Activated CD4-positive, alpha-beta T cell treated with anti-CD3 and anti-CD28 coated beads, Interleukin-2, amount 10 ng/mL, durations not matched to agents 24 days and 14 days (primary cell): ENCODE measurements around the gene GALNT2. TPM values are rescaled to one million over a fixed set of nuclear protein-coding genes. Genes with fewer than 3 reads are reported as not detected.

Experiments
- DNase-seq: peaks from one replicate; pipeline ENCODE4 v3.0.0; 2022
- H3K27ac Mint-ChIP-seq: one replicate; pipeline ENCODE4 v1.8.0; 2022; ENCODE audit warnings: mild to moderate bottlenecking, mixed read lengths
- H3K27me3 Mint-ChIP-seq: one replicate; pipeline ENCODE4 v1.8.0; 2022; ENCODE audit warnings: mixed read lengths
- H3K36me3 Mint-ChIP-seq: one replicate; pipeline ENCODE4 v1.8.0; 2022; ENCODE audit warnings: low read depth, mild to moderate bottlenecking, mixed read lengths
- H3K4me1 Mint-ChIP-seq: one replicate; pipeline ENCODE4 v1.8.0; 2021; ENCODE audit warnings: mixed read lengths
- H3K4me3 Mint-ChIP-seq: one replicate; pipeline ENCODE4 v1.8.0; 2022; ENCODE audit warnings: mild to moderate bottlenecking, moderate library complexity, mixed read lengths
- H3K9me3 Mint-ChIP-seq: one replicate; pipeline ENCODE4 v1.8.0; 2021; ENCODE audit warnings: mixed read lengths
- intact Hi-C: fragments of 100-400 bp; cut with micrococcal nuclease; formaldehyde crosslinking; loops from one replicate; pipeline ENCODE4 v1.15.1; 2023
- total RNA-seq: library from RNA; stranded (reverse); gene quantifications from 2 replicates; pipeline ENCODE4 v1.2.3, GENCODE V29; 2022

The GALNT2 gene
- total RNA-seq: 68.5 and 72.4 TPM in 2 replicates

DNA sequence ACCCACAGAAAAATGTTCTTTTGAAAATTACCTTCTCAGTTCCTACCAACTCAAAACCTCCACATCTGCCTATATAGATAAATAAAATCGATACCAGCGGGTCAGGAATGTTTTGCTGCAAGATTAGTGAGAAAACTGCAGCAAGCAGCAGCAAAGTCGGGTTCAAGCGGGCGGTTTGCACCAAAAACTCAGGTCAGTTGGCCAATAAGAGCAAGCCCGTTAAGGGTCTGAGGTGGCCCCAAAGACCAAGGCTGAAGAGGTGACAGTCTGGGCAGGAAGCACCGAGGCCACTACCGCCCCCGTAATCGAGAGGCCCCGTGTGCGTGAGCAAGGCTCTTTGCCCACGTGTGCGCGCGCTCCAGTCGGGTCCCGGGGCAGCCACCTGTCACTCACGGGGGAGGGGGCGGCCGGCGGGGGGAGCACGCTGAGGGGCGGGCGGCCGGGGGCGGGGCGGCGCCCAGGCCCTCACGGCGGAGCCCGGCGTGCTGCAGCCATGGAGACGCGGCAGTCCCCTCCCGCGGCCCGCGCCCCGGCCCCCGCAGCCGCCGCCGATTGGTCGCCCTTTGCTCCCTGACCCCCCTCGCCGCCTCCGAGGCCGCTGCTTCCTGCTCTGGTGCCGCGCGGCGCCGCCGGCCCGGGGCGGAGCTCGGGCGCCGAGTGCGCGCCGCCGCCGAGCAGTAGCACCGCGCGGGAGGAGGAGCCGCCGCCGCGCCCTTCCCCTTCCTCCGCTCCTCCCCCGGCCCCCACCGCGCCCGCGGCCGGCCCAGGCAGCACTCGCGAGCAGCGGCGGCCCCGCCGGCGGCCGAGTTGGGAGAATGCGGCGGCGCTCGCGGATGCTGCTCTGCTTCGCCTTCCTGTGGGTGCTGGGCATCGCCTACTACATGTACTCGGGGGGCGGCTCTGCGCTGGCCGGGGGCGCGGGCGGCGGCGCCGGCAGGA is at the start of gene GALNT2:
GALNT2 (plus strand) TSS at position 773 of the 939 bp plus-strand sequence; CDS start at position 816, 43 bp downstream.
- peak; percentile 97 for DNase-seq
- H3K27me3 Mint-ChIP-seq: peaks cover 4% of the 10 kb centered on the region

DNA sequence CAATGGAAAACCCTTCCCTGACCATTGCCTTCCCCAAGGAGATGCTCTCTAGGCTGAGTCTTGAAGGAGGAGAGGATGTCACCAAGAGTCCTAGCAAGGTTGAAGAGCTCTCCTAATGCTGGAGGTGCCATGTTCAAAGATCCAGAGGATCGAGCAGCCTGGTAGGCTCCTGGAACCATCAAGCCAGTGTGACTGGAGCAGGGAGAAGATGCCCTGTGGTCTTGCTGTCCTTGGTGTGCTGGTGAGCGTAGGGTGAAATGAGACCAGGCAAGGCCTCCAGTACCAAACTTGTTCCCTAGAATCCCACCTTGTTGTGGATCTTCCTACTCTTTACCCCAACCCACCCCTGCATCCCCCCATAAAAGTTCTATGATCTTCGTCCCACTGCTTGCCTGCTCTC is 46.6 kb upstream of the GALNT2 start:
- Mint-ChIP-seq H3K4me1 (no peaks in the 10 kb centered on the region), H3K9me3 (peaks cover 5% of the 10 kb centered on the region), H3K27me3 (peaks cover 10% of the 10 kb centered on the region), H3K36me3 (no peaks in the 10 kb centered on the region), H3K27ac (no peak overlapping the region), H3K4me3 (no peak overlapping the region)
- no peak for DNase-seq
- intact Hi-C loops: no loop called here

More for the DNA sequence above, at the start of gene GALNT2:
- Mint-ChIP-seq H3K9me3 (peaks cover 9% of the 10 kb centered on the region), H3K36me3 (no peaks in the 10 kb centered on the region), H3K27ac (peak within 1 kb of the TSS; percentile 95), H3K4me3 (peak within 1 kb of the TSS; percentile 94), H3K4me1 (peaks cover 37% of the 10 kb centered on the region)
- intact Hi-C loops: loop anchor here (1.0 to 5.0 kb wide), 8 partner anchors 44 to 576 kb away; partner anchors contain the start of genes ABCB10, COG2, TAF5L and URB2

DNA sequence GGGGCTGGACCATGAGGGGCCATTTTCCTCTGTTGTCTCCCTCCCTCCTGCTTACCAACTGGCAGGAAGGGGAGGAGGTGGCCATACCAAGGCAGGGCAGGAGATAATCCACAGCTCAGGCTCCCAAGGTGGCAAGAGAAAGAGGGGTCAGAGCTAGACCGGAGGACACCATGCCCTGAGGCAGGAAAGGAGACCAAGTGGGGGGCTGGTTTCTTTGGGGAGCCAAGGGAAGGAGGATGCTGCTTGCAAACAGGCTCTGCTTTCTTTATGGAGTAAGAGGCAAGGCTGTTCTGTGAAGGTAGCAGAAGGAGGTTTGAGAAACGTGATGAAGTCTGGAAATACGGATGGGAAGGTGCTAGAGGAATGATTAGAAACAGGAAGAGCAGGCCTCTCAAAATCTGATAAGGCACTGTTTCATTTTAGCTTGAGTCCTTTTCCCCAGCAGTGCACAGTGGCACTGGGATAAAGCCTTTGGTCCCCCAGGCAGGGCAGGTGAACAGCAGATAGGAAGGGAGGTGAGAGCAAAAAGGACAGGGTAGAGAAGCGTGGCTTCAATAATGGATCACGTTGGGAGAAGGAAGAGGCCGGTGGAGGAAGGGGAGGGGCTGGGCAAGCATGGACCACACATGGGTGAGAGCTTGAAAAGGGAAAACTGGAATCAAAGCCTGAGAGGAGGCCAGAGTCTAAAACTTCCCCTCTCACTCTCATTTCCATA is 44.2 kb upstream of the GALNT2 start:
- peaks cover 7% of the 10 kb centered on the region for H3K27me3 Mint-ChIP-seq
- peaks cover 5% of the 10 kb centered on the region for H3K9me3 Mint-ChIP-seq
- no peaks in the 10 kb centered on the region for H3K4me1 Mint-ChIP-seq
- H3K4me3 Mint-ChIP-seq: no peak overlapping the region
- intact Hi-C loops: no loop called here
- H3K36me3 Mint-ChIP-seq: no peaks in the 10 kb centered on the region
- no peak overlapping the region for H3K27ac Mint-ChIP-seq
- no peak for DNase-seq

DNA sequence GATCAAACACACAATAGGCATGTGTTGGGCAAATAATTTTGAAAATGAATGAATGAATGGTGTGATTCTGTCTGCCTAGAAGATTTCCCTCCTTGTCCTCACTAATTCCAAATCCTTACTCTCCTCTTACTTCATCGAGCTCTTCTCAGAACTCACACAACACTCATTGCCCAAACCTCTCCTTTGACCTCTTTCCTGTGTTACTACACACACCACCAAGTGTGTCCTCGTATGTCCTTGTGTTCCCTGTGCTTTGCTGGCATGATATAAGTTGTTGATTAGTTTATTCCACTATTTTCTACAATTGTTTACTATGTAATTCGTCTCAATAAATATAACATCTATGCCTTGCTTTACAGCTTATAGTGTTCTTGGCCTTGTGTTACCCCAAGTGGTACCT is 41.4 kb upstream of the GALNT2 start:
- intact Hi-C loops: no loop called here
- Mint-ChIP-seq H3K36me3 (no peaks in the 10 kb centered on the region), H3K4me1 (peaks cover 2% of the 10 kb centered on the region), H3K4me3 (no peak overlapping the region), H3K9me3 (peaks cover 5% of the 10 kb centered on the region), H3K27me3 (peaks cover 3% of the 10 kb centered on the region), H3K27ac (no peak overlapping the region)
- no peak for DNase-seq

DNA sequence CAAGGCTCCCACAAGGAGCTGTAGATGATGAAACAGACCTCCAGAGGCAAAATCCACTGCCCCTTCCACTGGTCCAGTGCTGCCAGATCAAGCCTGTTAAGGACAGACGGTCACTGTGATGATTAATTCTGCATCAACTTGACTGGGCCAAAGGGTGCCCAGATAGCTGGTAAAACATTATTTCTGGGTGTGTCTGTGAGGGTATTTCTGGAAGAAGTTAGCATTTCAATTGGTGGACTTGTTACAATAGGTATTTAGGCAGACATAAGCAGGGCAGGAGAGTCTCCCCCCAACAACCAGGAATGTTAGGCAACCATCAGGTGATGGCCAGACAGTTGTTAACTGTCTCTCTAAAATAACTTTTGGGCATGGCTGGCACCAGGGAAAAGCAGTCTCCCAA is 40.9 kb upstream of the GALNT2 start:
- Mint-ChIP-seq H3K9me3 (peaks cover 9% of the 10 kb centered on the region), H3K36me3 (no peaks in the 10 kb centered on the region), H3K27ac (no peak overlapping the region), H3K4me3 (no peak overlapping the region), H3K4me1 (peaks cover 6% of the 10 kb centered on the region), H3K27me3 (peaks cover 3% of the 10 kb centered on the region)
- intact Hi-C loops: no loop called here
- DNase-seq: no peak

DNA sequence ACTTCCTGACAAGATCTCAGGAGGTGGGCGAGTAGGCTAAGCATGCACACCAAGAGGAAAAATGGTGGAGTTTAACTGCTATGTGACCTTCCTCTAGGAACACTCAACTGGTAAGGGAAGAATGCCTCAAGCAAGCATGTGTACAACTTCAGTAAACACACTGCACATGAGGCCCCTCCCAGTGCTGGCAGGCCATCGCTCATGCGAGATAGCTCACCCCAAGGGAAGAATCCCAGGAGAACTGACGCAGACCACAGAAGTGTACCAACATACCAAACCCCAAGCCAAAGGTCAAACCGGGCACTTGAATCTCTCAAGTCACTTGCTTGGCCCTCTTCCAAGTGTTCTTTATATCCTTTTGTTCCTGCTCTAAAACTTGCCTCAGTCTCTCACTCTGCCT is 40.5 kb upstream of the GALNT2 start:
- Mint-ChIP-seq H3K9me3 (peaks cover 10% of the 10 kb centered on the region), H3K27ac (no peak overlapping the region), H3K4me3 (no peak overlapping the region), H3K4me1 (peaks cover 6% of the 10 kb centered on the region), H3K27me3 (peaks cover 3% of the 10 kb centered on the region), H3K36me3 (no peaks in the 10 kb centered on the region)
- DNase-seq: no peak
- intact Hi-C loops: no loop called here

DNA sequence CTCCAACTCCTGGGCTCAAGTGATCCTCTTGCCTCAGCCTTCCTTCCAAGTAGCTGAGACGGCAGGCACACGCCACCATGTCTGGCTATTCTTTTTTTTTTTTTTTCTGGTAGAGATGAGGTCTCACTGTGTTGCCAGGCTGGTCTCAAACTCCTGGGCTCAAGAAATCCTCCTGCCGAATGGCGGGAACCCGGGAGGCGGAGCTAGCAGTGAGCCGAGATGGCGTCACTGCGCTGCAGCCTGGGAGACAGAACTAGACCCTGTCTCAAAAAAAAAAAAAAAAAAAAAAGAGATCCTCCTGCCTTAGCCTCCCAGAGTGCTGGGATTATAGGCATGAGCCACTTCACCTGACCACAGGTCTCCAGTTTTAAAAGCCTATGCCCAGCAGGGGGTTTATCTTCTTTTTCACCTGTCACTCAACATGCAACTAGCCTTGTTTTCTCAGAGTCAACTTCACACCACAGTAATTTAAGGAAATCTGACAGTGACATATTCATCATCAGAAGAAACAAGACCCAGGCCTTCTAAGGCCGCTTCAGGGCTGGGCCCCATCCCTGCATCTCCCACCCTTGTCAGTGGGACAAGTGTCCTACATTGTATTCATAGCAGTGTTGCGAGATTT is 38.3 kb upstream of the GALNT2 start:
- peaks cover 5% of the 10 kb centered on the region for H3K9me3 Mint-ChIP-seq
- H3K4me1 Mint-ChIP-seq: peaks cover 6% of the 10 kb centered on the region
- no peaks in the 10 kb centered on the region for H3K36me3 Mint-ChIP-seq
- no peak for DNase-seq
- H3K4me3 Mint-ChIP-seq: no peak overlapping the region
- no peaks in the 10 kb centered on the region for H3K27me3 Mint-ChIP-seq
- intact Hi-C loops: no loop called here
- H3K27ac Mint-ChIP-seq: no peak overlapping the region

DNA sequence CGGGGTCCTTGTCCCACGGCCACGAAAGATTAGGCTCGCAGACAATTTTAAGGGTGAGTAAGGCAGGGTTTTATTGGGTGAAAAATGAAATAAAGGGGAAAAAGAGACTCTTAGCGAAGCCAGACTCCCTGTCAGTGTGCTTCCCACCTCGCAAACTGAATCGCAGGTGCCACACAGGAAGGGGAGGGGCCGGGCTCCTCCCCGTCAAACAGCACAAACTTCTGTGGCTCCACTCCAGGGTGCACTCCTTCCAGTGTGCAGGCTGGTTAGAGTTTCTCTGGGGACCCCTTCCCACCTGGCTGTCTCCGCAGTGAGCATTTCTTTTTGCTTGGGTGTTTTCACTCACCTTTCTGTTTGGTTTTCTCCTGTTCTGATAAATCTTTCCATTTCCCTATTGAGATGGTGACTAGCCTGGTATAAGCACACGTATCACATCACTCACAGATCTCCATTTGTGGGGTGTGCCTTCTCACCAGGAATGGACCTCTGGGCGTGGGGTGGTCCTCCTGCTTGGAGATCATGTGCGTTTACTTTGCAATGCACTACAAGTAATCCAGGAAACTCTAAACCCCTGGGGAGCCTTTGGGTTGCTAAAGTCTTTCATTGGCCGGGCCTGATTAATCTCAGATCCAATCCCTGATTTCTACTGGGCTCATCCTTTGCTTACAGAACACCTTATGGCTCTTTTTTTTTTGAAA is 37.6 kb upstream of the GALNT2 start:
- H3K36me3 Mint-ChIP-seq: no peaks in the 10 kb centered on the region
- no peak overlapping the region for H3K4me3 Mint-ChIP-seq
- DNase-seq: no peak
- intact Hi-C loops: no loop called here
- peaks cover 6% of the 10 kb centered on the region for H3K4me1 Mint-ChIP-seq
- peaks cover 5% of the 10 kb centered on the region for H3K9me3 Mint-ChIP-seq
- no peak overlapping the region for H3K27ac Mint-ChIP-seq
- H3K27me3 Mint-ChIP-seq: no peaks in the 10 kb centered on the region

DNA sequence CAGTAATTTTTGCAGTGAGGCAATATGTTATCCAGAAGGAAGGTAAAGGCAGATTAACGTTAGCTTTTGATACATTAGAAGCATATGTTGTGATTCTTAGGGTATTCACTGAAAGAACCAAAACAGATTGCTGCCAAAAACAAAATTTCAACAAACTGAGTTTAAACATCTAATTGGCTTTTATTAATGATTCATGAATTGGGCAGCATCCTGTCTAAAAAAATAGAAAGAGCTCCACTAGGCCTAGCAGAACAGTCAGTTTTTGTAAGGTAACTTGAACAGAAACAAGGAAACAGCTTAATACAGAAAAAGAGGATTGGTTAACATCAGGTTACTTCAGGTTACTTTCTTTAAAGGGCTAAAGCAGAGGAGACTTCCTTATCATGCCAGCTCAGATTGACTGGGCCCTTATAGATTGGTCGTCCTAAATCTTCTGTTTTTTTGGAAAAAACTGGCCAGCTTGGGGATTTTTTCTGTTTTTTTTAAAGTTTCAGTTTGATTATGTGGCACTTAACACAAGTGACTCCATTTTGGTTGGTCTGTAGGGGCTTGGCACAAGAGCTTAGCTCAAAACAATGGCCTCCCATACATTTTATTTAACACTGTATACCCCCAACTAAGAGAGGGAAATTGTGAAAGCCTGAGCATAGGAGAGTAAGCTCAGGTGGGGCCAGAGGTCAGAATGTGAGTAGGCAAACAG is 36.8 kb upstream of the GALNT2 start:
- no peak overlapping the region for H3K4me3 Mint-ChIP-seq
- no peak overlapping the region for H3K27ac Mint-ChIP-seq
- peaks cover 6% of the 10 kb centered on the region for H3K4me1 Mint-ChIP-seq
- H3K27me3 Mint-ChIP-seq: no peaks in the 10 kb centered on the region
- intact Hi-C loops: no loop called here
- no peaks in the 10 kb centered on the region for H3K36me3 Mint-ChIP-seq
- peaks cover 5% of the 10 kb centered on the region for H3K9me3 Mint-ChIP-seq
- DNase-seq: no peak

DNA sequence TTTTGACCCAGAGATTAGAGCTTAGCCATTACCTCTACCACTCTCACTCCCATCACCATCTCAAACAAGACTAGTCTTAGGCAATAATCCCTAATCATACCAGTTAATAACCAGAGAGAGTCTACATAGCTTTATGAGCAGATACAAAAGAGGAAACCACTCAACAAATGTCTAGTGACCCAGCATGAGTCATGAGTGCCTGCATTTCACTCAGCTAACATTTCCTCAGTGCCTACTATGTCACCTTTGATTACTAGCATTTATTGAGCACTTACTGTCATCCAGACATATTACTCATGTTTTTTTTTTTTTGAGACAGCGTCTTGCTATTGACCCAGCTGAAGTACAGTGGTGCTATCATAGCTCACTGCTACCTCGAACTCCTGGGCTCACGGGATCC is 35.9 kb upstream of the GALNT2 start:
- DNase-seq: no peak
- intact Hi-C loops: no loop called here
- Mint-ChIP-seq H3K4me3 (no peak overlapping the region), H3K36me3 (no peaks in the 10 kb centered on the region), H3K4me1 (peaks cover 6% of the 10 kb centered on the region), H3K27me3 (peaks cover 2% of the 10 kb centered on the region), H3K9me3 (peaks cover 9% of the 10 kb centered on the region), H3K27ac (no peak overlapping the region)

DNA sequence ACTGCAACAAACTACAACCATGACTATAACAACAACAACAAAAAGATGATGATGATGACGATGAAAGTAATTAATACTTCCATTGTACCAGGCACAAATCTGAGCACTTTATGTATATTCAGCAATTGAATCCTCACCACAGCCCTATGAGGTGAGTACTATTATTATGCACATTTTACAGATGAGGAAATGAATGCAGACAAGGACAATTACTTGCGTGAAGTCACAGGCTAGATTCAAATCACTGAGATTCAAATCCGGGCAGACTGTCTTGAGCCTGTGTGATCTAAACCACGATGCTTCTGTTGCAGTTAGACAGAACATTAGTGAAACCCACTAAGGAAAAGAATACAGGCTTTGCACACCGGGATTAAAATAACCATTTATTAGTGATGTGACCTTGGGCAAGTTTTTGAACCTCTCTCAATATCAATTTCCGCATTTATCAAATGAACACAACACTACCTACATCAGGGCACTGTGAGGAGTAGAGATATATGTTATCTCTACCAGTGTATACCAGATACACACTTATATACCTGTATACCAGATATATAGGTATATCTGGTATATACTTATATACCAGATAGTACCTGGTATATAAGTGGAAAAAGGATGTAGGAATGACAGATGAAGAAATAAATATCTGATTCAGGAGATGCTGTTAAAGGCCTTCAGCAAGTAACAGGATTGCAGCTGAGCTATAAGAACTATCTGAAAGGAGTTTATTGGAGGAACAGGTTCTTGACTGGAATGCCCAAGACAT is 34.3 kb upstream of the GALNT2 start:
- no peaks in the 10 kb centered on the region for H3K36me3 Mint-ChIP-seq
- H3K4me1 Mint-ChIP-seq: peaks cover 8% of the 10 kb centered on the region
- no peak overlapping the region for H3K4me3 Mint-ChIP-seq
- DNase-seq: no peak
- intact Hi-C loops: no loop called here
- peaks cover 12% of the 10 kb centered on the region for H3K9me3 Mint-ChIP-seq
- peaks cover 6% of the 10 kb centered on the region for H3K27me3 Mint-ChIP-seq
- no peak overlapping the region for H3K27ac Mint-ChIP-seq

DNA sequence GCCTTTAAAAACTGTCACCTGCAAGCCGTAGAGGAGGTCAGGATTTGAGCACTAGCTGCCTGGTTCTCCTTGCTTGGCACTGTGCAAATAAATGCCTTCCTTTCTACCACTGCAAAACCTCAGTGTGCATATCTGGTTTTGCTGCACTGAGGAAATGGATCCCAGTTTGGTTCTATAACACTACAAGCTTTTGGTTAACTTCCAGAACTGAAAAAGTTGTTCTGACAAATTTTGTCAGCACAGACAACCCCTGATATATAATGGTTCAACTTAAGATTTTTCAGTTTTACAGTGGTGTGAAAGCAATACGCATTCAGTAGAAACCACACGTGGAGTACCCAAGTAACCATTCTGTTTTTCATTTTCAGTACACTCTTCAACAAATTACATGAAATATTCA is 29.8 kb upstream of the GALNT2 start:
- H3K36me3 Mint-ChIP-seq: no peaks in the 10 kb centered on the region
- intact Hi-C loops: no loop called here
- H3K9me3 Mint-ChIP-seq: peaks cover 7% of the 10 kb centered on the region
- no peak for DNase-seq
- peaks cover 2% of the 10 kb centered on the region for H3K4me1 Mint-ChIP-seq
- peaks cover 21% of the 10 kb centered on the region for H3K27me3 Mint-ChIP-seq
- H3K4me3 Mint-ChIP-seq: no peak overlapping the region
- no peak overlapping the region for H3K27ac Mint-ChIP-seq
